ENCODE results near the gene ABCG4.

Gene ABCG4

DNA sequence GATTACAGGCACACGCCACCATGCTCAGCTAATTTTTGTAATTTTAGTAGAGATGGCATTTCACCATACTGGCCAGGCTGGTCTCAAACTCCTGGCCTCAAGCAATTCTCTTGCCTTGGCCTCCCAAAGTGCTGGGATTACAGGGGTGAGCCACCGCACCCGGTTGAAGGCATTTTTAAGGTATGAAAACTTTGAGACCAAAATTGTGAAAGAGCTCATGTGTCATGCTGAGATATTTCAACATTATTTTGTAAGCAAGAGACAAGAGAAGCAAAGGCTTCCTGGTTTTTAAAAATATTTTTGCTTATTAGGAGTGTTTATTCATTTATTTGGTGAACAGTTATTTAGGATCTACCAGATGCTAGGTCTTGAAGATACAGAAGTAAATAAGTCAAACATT lies 43.3 kb downstream of the ABCG4 start:
- no peaks in the 10 kb centered on the region for H3K79me2 ChIP-seq (ENCODE audit: insufficient read depth, low read length)
- no peak overlapping the region for H3K9ac ChIP-seq (ENCODE audit: low read length)
- no peaks in the 10 kb centered on the region for H4K20me1 ChIP-seq (ENCODE audit: insufficient read depth, low read length)
- 0 out of 2 replicates have a peak, but pooled peaks cover 4% of the 10 kb centered on the region for H3K27me3 ChIP-seq (ENCODE audit: insufficient read depth, low read length)
- H2AFZ ChIP-seq (ENCODE audit: low read length), result no peak overlapping the region
- no peaks in the 10 kb centered on the region for H3K9me3 ChIP-seq (ENCODE audit: low read length)
- H3K4me3 ChIP-seq (ENCODE audit: low read depth, low read length, poor library complexity, severe bottlenecking), result no peak overlapping the region
- H3K27ac ChIP-seq (ENCODE audit: low read depth, low read length, poor library complexity, severe bottlenecking), result no peak overlapping the region
- H3K36me3 ChIP-seq (ENCODE audit: insufficient read depth, low read length), result no peaks in the 10 kb centered on the region
- H3K4me2 ChIP-seq (ENCODE audit: low read length), result no peak overlapping the region
- H3K9me2 ChIP-seq (ENCODE audit: low read depth, low read length), result no peaks in the 10 kb centered on the region
- TF ChIP-seq, protein P1, sequence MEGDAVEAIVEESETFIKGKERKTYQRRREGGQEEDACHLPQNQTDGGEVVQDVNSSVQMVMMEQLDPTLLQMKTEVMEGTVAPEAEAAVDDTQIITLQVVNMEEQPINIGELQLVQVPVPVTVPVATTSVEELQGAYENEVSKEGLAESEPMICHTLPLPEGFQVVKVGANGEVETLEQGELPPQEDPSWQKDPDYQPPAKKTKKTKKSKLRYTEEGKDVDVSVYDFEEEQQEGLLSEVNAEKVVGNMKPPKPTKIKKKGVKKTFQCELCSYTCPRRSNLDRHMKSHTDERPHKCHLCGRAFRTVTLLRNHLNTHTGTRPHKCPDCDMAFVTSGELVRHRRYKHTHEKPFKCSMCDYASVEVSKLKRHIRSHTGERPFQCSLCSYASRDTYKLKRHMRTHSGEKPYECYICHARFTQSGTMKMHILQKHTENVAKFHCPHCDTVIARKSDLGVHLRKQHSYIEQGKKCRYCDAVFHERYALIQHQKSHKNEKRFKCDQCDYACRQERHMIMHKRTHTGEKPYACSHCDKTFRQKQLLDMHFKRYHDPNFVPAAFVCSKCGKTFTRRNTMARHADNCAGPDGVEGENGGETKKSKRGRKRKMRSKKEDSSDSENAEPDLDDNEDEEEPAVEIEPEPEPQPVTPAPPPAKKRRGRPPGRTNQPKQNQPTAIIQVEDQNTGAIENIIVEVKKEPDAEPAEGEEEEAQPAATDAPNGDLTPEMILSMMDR (IDR thresholded peaks at IDR 0.05; ENCODE audit: low read length), result no peak
- no peak for TF ChIP-seq EZH2 (IDR thresholded peaks at IDR 0.05; ENCODE audit: borderline replicate concordance, low read length)
- H3F3A ChIP-seq (ENCODE audit: insufficient read depth, low read length), result no peaks in the 10 kb centered on the region
- H3K4me1 ChIP-seq (ENCODE audit: insufficient read depth, low read length, severe bottlenecking), result no peaks in the 10 kb centered on the region

DNA sequence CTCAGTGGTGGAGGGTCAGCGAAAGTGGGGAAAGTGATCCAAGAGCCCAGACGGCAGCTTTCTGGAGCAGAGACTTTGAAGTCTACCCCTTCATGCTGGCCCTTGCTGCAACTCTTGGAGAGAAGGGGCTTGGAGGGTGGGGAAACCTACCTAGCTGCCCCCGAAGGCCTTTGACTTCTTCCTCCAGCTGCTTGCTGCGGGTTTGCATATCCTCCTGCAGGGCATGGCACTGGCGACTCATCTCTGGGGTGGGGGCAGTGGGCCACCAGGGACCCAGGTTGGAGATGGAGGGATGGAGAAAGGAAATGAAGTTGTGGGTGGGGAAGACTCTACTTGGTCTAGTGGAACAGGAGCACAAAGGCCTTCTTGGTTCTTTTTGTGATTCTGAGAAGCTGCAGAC lies 44.1 kb downstream of the ABCG4 start:
- H3K27me3 ChIP-seq (ENCODE audit: insufficient read depth, low read length), result 0 out of 2 replicates have a peak, but pooled peaks cover 4% of the 10 kb centered on the region
- no peak overlapping the region for H3K27ac ChIP-seq (ENCODE audit: low read depth, low read length, poor library complexity, severe bottlenecking)
- TF ChIP-seq EZH2 (IDR thresholded peaks at IDR 0.05; ENCODE audit: borderline replicate concordance, low read length), result no peak
- TF ChIP-seq, protein P1 (IDR thresholded peaks at IDR 0.05; ENCODE audit: low read length), result no peak
- H3K4me3 ChIP-seq (ENCODE audit: low read depth, low read length, poor library complexity, severe bottlenecking), result no peak overlapping the region
- no peaks in the 10 kb centered on the region for H3K4me1 ChIP-seq (ENCODE audit: insufficient read depth, low read length, severe bottlenecking)
- no peaks in the 10 kb centered on the region for H3F3A ChIP-seq (ENCODE audit: insufficient read depth, low read length)
- H3K4me2 ChIP-seq (ENCODE audit: low read length), result no peak overlapping the region
- H3K9me2 ChIP-seq (ENCODE audit: low read depth, low read length), result no peaks in the 10 kb centered on the region
- no peak overlapping the region for H2AFZ ChIP-seq (ENCODE audit: low read length)
- no peaks in the 10 kb centered on the region for H3K36me3 ChIP-seq (ENCODE audit: insufficient read depth, low read length)
- H3K9ac ChIP-seq (ENCODE audit: low read length), result no peak overlapping the region
- H3K79me2 ChIP-seq (ENCODE audit: insufficient read depth, low read length), result no peaks in the 10 kb centered on the region
- H4K20me1 ChIP-seq (ENCODE audit: insufficient read depth, low read length), result no peaks in the 10 kb centered on the region
- H3K9me3 ChIP-seq (ENCODE audit: low read length), result no peaks in the 10 kb centered on the region

DNA sequence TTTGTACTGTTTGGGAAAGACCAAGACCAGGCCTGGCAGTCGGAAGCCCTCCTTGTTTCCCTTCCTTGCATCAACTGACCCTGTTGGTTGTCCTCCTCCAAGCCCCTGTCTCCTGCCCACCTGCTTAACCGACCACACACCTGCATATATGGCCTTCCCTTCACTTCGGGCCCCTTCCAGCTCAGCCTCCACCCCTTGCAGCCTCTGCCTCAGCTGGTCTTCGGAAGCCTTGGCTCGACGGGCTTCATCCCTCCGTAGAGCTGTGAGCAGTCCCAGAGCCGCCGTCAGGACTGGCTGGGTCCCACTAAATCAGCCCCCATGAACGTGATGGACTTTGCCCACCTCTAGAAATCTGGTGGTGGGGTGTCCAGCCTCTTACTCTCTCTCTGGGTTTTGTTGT lies 44.8 kb downstream of the ABCG4 start:
- TF ChIP-seq, protein P1 (IDR thresholded peaks at IDR 0.05; ENCODE audit: low read length), result no peak
- no peak overlapping the region for H3K4me2 ChIP-seq (ENCODE audit: low read length)

More for the DNA sequence above, 44.8 kb downstream of the ABCG4 start:
- Histone ChIP-seq H3K4me1 (ENCODE audit: insufficient read depth, low read length, severe bottlenecking) (no peaks in the 10 kb centered on the region), H4K20me1 (ENCODE audit: insufficient read depth, low read length) (no peaks in the 10 kb centered on the region), H3K27ac (ENCODE audit: low read depth, low read length, poor library complexity, severe bottlenecking) (no peak overlapping the region), H3K36me3 (ENCODE audit: insufficient read depth, low read length) (no peaks in the 10 kb centered on the region), H3K9me3 (ENCODE audit: low read length) (no peaks in the 10 kb centered on the region), H3K9ac (ENCODE audit: low read length) (no peak overlapping the region), H3K9me2 (ENCODE audit: low read depth, low read length) (no peaks in the 10 kb centered on the region), H2AFZ (ENCODE audit: low read length) (no peak overlapping the region), H3K4me3 (ENCODE audit: low read depth, low read length, poor library complexity, severe bottlenecking) (no peak overlapping the region), H3K27me3 (ENCODE audit: insufficient read depth, low read length) (0 out of 2 replicates have a peak, but pooled peaks cover 4% of the 10 kb centered on the region), H3F3A (ENCODE audit: insufficient read depth, low read length) (no peaks in the 10 kb centered on the region), H3K79me2 (ENCODE audit: insufficient read depth, low read length) (no peaks in the 10 kb centered on the region)
